IPS-18c (cell line): ENCODE data around the gene GRM7.
A peak's percentile ranks its signal among the peaks of the same experiment; 100 is the strongest.

Experiments used
- H3K4me3 ChIP-seq: 2 replicates; pipeline ENCODE4 v1.7.0; 2013; ENCODE audit warnings: low read depth, mild to moderate bottlenecking, low read length, moderate library complexity; ENCODE audit not compliant: insufficient read depth
- H3K9me3 ChIP-seq: one replicate; pipeline ENCODE4 v1.6.1; 2013; ENCODE audit warnings: mild to moderate bottlenecking, low read length, moderate library complexity; ENCODE audit not compliant: control insufficient read depth, insufficient read depth

The GRM7 gene

DNA sequence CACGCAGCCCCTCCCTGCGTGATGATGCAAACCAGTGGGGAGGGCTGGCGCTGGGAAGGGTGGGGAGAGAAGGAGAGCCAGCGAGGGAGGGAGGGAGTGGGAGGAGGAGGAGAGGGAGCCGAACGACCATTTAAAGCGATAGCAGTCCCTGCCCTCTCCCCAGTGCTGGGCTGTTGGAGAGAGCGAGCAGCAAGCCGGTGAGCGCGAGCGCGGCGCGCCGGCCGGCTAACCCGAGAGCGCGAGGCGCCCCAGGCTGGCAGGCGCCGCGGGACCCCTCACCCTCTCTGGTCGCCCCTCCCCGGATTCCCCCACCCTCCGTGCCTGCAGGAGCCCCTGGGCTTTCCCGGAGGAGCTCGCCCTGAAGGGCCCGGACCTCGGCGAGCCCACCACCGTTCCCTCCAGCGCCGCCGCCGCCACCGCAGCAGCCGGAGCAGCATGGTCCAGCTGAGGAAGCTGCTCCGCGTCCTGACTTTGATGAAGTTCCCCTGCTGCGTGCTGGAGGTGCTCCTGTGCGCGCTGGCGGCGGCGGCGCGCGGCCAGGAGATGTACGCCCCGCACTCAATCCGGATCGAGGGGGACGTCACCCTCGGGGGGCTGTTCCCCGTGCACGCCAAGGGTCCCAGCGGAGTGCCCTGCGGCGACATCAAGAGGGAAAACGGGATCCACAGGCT, at the start of gene GRM7:
Gene GRM7, plus strand, starts transcription at position 162 of the 671 bp plus-strand sequence.
- H3K4me3 ChIP-seq, result peak within 1 kb of the TSS; percentile 65

DNA sequence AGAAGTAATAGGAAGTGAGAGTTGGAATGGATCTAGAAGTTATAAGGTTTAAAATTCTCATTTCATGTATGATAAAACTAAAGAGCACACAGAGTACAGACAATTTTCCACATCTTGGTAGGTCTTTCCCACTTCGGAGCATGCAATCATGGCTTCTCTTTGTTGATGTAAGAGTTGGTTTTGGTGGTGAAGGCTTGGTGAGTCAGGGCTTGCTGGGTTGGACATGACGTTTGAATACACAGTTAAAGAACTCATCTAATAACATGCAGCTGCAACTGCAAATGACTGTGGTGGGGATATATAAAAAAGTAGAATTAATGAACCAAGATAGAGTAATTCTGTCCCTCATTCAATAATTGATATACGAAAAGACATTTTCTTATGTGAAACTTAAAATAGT, 39.5 kb upstream of the GRM7 start:
- H3K9me3 ChIP-seq, result no peaks in the 10 kb centered on the region
- no peak overlapping the region for H3K4me3 ChIP-seq

More for the DNA sequence above, at the start of gene GRM7:
- no peaks in the 10 kb centered on the region for H3K9me3 ChIP-seq

GRCh38 chr3:6825524-6825923, 35.4 kb upstream of the GRM7 start:
- no peak overlapping the region for H3K4me3 ChIP-seq
- H3K9me3 ChIP-seq, result no peaks in the 10 kb centered on the region

GRCh38 chr3:6827453-6827852, 33.5 kb upstream of the GRM7 start:
- Histone ChIP-seq H3K9me3 (no peaks in the 10 kb centered on the region), H3K4me3 (no peak overlapping the region)

DNA sequence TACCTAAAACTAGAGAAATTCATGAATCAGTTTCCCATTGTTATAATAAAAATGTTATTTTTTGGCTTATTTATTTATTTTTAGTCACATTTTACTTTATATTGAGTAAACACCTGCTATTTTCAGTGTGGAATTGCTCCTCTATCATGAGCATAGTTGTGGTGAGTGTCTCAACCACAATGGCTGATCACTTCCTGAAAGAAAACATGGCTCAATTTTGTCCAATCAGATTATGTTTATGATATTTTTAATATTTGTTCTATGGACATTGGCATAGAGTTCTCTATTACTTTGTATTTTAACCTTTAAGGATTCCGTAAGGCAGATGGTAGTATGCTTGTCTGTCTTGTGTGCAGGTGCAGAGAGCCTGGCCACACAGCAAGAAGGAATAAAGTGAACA, 16.2 kb upstream of the GRM7 start:
- Histone ChIP-seq H3K9me3 (no peaks in the 10 kb centered on the region), H3K4me3 (no peak overlapping the region)

GRCh38 chr3:6854184-6854583, 6.7 kb upstream of the GRM7 start:
- H3K4me3 ChIP-seq, result no peak overlapping the region
- no peaks in the 10 kb centered on the region for H3K9me3 ChIP-seq

DNA sequence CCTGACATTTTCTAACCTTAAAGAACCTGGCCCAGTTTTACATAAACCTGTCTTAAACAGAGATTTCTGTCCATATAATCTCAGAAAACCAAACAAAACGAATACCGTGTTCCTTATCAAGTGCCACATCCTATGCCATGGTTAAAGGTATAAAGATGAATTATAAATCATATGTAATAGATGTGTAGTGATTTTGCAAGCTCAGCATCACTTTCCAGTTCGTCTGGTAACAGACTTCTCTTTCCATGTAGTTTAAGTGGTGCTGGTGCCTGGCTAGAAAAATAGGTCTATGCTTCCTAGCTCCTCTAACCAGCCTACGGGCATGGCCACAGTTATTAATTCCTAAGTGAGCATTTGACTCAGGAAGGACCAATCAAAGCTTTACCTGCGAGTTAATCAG, 3.4 kb upstream of the GRM7 start:
- Histone ChIP-seq H3K9me3 (no peaks in the 10 kb centered on the region), H3K4me3 (no peak overlapping the region)

- no peaks in the 10 kb centered on the region for H3K9me3 ChIP-seq
- peak overlapping the region; percentile 65 for H3K4me3 ChIP-seq
These were observed 564 bp upstream of the GRM7 start for GRCh38 chr3:6860149-6860953.

GRCh38 chr3:6861625-6862000, 698 bp downstream of the GRM7 start:
- Histone ChIP-seq H3K4me3 (peak overlapping the region; percentile 65), H3K9me3 (no peaks in the 10 kb centered on the region)

DNA sequence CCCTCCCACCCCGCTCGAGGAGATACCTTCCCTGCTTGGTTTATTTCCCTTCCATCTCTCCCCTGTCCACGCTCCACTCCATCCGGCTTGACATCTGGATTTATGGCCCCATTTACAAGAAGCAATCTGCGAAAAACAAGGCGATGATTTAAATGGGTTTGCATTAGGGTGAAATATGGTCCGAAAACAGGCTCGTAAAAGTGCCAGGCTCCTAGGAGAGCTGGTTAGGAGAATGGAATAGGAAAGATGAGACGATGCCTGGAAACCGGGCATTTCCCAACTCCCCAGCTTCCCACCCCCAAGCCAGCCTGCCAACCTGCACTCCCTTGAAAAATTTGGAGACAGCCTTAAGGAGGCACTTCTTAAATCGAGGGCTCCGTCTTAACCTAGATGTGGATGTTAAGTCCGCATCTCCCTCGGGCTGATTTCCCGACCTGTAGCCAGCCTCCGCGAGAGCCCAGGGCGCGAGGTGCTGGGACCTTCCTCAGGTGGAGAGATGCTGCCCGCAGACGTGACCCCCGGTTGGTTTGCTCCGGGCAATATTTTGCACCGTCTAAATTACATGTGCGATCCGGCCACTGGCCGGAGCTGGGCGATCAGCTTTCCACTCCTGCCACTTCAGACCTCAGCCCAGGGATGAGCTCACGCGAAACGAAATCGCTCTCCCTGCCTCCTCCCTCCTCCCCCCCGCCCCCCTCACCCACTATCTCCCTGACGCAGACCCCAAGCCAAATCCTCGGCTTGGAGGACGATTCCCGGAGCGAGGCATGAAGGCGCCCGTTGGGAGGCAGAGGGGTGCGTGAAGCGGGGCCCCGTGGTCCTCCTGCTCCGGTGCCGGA, 1.3 kb downstream of the GRM7 start:
- peak overlapping the region; percentile 65 for H3K4me3 ChIP-seq

DNA sequence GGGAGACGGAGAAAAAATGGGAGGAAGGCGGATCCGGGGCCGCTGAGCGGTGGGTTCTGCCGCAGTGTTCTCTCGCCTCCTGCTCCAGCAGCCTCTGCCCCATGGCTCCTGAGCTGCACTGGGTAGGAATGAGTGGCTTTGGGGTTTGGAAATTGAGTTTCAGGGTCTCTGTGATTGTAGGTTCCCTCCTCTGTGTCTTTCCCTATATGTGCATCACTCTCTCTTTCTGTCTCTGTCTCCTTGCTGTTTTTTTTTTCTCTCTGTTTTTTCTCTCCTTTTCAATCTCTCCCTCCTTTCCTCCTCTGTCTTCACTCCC, 1.9 kb downstream of the GRM7 start:
- Histone ChIP-seq H3K4me3 (peak overlapping the region; percentile 36; the same call in 1 of the 2 replicates), H3K9me3 (no peaks in the 10 kb centered on the region)

More for the DNA sequence above, 1.3 kb downstream of the GRM7 start:
- H3K9me3 ChIP-seq, result no peaks in the 10 kb centered on the region

GRCh38 chr3:6867269-6867668, 6.4 kb downstream of the GRM7 start:
- Histone ChIP-seq H3K4me3 (no peak overlapping the region), H3K9me3 (no peaks in the 10 kb centered on the region)

DNA sequence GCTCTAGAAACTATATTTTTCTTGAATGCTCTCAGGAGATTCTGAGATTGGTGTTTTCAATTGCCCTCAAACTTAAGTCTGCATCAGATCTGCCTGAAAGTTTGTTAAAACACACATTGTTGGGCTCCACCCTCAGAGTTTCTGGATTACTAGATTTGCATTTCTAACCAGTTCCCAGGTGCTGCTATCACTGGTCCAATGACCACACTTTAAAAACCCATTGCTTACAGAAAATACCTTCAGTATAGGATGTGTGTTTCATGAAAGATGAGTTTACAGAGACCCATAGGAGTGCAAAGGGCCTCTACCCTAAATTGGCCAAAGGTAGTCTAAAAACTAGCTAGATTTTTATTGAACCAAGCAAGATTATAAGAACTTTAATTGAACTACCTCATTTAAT, 17.8 kb downstream of the GRM7 start:
- Histone ChIP-seq H3K4me3 (no peak overlapping the region), H3K9me3 (no peaks in the 10 kb centered on the region)

DNA sequence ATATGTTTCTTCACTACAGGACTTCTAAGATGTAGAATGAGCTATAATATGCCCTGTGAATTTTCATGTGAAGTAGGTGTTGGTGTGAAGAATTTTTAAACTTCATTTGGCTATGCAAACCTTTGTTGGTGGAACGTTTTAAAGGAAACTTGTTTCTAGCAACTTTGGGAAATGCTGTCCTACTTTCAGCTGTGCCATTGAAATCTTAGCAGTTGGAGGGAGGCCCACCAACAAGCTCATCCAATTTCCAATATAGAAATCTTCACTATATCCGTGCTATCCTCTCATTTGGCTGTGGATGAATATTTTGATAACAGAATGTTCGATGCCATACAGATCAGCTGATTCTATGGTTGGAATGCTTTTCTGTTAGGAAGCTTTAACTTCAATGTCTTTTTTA, 51.3 kb downstream of the GRM7 start:
- H3K4me3 ChIP-seq, result no peak overlapping the region
- H3K9me3 ChIP-seq, result no peaks in the 10 kb centered on the region

- Histone ChIP-seq H3K9me3 (no peaks in the 10 kb centered on the region), H3K4me3 (no peak overlapping the region)
These were observed 55.0 kb downstream of the GRM7 start for GRCh38 chr3:6915898-6916297.

DNA sequence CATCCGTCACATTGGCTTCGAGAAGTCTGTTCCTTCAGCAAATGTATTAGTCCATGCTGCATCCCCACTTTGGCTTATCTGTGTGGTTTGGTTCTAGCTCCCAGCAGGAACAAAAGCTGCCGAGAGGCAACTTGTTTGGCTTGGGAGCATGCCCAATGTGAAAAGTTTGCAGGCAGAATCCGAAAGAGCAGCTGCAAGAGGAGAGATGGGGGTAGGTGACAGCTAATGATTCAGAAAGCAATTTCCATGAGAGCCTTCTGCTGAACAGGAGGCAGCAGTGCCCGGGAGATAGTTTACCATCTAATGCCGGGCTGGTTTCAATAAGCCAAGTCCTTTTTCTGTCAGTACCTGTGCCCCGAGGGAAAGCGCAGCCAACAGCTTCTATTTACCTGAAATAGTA, 60.2 kb downstream of the GRM7 start:
- no peaks in the 10 kb centered on the region for H3K9me3 ChIP-seq
- no peak overlapping the region for H3K4me3 ChIP-seq

- no peaks in the 10 kb centered on the region for H3K9me3 ChIP-seq
- no peak overlapping the region for H3K4me3 ChIP-seq
These were observed 61.0 kb downstream of the GRM7 start for GRCh38 chr3:6921876-6922275.

GRCh38 chr3:6928064-6928463, 67.1 kb downstream of the GRM7 start:
- Histone ChIP-seq H3K4me3 (no peak overlapping the region), H3K9me3 (no peaks in the 10 kb centered on the region)
